Suprapubic skin (tissue), 4 donors: ENCODE measurements around the gene PIKFYVE.

Experiments used
- POLR2A ChIP-seq, 2 donors: fragments of 450-650 bp; IDR thresholded peaks; one replicate each; pipeline ENCODE4 v1.6.1; 2017; ENCODE audit warnings: antibody characterized with exemption in 2 of 2, mild to moderate bottlenecking in 2 of 2, moderate library complexity in 2 of 2
- POLR2AphosphoS5 ChIP-seq, 3 donors: sonication (generic); formaldehyde crosslinking; IDR thresholded peaks; one replicate each; pipeline ENCODE4 v1.6.1; 2017; ENCODE audit warnings: antibody characterized with exemption in 3 of 3
- TF ChIP-seq, protein P1 (sequence below), 2 donors: fragments of 200-600 bp in 1 of 2; fragments of 450-650 bp in 1 of 2; sonication (generic) in 1 of 2; IDR thresholded peaks; one replicate each; pipeline ENCODE4 v1.5.1; 2016 to 2019; ENCODE audit warnings: antibody characterized with exemption in 2 of 2, mild to moderate bottlenecking in 1 of 2, moderate library complexity in 1 of 2

DNA sequence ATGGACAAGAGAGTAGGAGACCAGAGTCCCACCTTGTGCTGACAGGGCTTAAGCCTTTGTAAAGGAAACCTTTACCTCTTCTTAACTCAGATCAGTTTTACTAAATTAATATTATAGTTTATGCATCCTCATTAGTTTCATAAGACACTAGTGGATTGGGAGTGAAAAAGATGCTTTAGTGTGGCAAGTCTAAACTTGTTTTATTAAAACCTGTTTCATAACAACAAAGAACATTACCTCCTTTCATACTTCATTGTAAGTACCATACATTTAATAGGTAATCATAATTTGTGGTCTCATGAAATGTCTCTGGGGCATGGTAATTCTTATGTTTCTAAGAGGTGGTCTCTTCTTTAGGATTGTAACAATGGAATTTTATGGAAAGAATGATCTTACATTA lies 63.4 kb downstream of the PIKFYVE start:
- TF ChIP-seq, protein P1, sequence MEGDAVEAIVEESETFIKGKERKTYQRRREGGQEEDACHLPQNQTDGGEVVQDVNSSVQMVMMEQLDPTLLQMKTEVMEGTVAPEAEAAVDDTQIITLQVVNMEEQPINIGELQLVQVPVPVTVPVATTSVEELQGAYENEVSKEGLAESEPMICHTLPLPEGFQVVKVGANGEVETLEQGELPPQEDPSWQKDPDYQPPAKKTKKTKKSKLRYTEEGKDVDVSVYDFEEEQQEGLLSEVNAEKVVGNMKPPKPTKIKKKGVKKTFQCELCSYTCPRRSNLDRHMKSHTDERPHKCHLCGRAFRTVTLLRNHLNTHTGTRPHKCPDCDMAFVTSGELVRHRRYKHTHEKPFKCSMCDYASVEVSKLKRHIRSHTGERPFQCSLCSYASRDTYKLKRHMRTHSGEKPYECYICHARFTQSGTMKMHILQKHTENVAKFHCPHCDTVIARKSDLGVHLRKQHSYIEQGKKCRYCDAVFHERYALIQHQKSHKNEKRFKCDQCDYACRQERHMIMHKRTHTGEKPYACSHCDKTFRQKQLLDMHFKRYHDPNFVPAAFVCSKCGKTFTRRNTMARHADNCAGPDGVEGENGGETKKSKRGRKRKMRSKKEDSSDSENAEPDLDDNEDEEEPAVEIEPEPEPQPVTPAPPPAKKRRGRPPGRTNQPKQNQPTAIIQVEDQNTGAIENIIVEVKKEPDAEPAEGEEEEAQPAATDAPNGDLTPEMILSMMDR (IDR thresholded peaks at IDR 0.05) = no peak
- TF ChIP-seq POLR2A (IDR thresholded peaks at IDR 0.05) = no peak
- no peak for TF ChIP-seq POLR2AphosphoS5 (IDR thresholded peaks at IDR 0.05)
